ENCODE results near the gene MAP4K4.

MAP4K4 gene

DNA sequence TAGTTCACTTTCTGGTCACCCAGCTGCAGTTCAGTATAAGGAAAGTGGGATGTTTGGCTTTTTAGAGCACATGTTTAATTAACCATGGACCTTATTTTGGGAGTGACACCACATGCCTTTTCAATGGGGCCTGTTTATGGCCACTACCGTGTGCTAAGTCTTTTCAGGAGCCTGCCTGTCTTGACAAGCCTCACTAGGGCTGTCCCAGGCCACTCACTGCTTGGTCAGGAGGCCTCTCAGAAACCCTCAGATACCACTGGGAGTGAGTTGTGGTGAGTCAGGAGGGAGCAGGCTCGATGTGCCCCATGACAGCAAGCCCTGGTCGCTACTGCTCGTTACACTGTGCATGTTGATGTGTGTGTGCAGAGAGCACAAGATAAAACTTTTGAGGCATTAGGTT, 123.0 kb downstream of the MAP4K4 start:
- peak; percentile 29 for DNase-seq

DNA sequence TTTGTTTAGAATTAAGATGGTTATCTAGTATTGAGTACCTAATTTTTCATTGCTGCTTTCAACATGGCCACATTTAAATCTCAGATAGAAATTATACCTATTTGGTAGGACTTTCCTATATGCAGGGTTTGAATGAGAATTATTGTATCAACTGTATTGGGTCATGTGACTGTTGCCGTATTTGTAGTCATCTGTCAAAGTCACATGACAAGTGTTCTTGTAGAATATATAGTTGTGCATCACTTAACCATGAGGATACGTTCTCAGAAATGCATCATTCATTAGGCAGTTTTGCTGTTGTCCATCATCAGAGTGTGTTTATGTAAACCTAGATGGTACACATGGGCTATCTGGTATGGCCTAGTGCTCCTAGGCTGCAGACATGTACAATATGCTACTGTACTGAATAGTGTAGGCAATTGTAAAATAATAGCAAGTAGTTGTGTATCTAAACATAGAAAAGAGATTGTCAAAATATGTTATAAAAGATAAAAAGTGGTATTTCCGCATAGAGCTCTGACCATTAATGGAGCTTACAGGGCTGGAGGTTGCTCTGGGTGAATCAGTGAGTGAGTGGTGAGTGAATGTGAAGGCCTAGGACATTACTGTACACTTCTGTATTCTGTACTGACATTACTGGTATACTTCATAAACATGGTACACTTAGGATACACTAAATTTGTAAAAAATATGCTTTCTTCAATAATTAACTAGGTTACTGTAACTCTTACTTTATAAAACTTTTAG, 123.7 kb downstream of the MAP4K4 start:
- DNase-seq: no peak

DNA sequence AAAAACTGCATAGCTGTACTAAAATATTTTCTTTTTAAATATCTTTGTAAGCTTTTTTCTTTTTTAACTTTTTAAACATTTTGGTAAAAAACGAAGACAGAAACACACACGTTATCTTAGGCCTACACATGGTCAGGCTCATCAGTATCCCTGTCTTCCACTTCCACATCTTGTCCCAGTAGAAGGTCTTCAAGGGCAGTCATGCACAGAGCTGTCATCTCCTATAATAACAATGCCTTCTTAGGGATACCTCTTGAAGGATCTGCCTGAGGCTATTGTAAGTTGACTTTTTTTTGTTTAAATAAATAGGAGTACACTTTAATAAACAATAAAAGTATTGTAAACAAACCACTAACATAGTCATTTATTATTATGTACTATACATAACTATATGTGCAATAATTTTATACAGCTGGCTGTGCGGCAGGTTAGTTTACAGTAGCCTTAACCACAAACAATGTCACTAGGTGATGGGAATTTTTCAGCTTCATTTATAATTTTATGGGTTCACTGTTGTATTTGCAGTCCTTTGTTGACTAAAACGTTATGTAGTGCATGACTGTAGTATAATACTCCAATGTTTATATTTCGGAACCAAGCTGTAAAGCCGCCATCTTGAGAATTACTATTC, 124.4 kb downstream of the MAP4K4 start:
- DNase-seq: no peak

DNA sequence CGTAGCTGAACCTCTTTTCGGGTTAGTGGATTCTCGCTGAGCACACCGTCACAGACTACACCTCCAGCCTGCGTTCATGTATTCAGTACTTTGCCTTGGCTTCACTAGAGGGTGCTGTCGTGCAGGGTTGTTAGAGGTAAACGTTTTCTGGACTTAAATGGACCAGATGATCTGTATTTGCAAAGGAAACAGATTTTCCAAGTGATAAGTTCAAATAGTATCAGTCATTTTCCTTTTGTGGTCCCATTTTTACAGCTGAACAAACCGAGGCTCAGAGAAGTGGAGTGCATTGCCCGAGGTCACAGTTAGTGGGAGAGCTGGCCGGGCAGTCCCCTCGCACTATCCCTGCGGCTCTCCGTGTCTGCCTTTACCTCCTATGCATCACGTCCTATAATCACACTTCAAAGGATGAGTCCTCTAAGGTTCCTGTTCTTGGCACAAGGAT, 125.9 kb downstream of the MAP4K4 start:
- peak; percentile 77 for DNase-seq

DNA sequence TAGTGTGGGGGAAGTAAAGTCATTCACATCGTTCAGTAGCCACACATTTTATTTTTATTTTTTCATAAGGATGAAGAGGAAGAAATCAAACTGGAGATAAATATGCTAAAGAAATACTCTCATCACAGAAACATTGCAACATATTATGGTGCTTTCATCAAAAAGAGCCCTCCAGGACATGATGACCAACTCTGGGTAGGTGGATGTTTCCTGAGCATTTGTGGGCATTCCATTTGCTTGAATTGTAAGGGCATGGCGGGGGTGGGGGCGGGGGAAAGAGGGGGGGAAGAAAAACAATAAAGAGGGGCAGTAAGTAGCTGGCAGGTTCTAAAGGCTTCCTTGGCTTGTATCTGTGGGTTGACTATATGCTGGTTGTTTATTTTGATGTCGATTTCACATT, 126.4 kb downstream of the MAP4K4 start:
- DNase-seq: no peak

DNA sequence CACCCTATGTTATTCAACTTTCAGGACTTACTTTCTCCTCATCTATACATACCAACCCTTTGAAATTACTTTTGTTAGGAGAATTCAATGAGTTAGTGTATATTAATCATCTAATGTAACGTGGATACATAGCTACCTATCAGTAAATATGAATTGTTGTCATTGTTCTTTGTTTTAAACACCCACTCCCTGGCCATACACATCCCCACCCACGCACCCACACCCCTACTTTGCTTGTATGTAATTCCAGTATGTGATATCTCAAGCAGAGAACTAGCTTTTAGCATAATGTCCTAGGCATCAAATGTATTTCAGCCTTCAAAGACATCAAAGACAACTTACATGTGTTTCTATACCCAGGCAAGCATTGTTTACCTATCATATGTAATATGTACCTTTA, 129.2 kb downstream of the MAP4K4 start:
- DNase-seq: no peak

DNA sequence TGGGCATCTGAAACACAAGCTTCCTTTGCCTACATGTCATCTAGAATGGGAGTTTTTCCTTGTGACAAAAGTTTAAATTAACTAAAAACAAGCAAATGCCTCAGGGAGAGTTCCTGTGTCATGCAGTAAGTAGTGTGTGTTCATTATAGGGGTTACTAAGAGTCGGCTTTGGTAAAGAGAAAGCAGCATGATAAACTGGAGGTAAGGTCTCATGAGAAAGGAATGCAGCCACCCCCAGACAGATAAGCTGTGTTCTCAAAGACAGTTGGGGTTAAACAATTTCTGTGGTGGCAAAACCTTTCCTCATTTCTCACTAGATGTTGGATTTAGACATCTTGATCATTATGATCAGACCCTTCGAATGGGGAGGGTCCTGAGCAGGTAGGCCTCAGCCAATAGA, 129.7 kb downstream of the MAP4K4 start:
- no peak for DNase-seq

DNA sequence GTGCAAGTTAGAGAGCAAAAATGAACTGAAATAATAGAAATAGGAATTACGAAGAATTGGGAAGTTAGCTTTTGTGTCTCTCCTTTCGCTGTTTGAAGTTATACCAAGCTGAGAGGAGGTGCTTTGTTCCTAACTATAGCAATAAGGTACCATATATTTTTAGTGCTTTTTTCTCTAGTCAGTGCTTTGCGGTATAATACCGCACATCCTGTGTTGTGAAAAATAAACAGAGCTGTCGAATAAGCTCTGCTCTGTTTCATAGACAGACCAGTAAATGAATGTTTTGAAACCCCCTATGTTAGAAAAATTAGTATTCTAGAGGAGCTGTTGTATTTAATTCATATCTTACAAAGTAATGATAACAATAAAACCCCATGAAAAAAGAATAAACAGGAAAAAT, 130.8 kb downstream of the MAP4K4 start:
- DNase-seq: no peak

DNA sequence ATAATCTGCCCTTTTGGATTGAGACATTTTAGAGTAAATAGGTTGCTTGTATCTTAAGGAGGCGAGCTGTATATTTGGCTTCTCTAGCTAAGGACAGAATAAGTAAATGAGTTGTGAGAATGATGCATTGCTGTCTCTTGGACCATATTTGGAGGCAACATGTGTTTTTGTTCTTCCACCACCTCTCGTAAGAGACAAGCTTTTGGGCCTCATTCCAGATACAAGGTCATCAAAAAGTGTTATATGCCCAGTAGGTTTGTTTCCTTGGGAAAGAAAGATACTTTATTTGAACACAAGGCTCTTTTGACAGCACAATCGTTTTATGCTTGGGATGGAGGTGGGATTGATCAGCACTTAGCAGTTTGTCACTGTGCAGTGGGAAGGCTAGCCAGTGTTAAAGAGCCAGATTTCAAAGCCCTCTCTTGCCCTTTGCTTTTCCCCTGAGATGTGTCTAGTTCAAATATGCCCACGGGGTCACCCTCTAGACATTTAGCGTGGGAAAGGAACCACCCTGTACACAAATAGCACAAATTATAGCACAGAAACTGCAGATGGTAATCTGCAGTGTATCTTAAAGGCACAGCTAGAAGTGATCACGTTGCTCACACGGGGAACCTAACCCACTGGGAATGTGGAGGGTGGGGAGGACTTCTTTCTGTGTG, 131.3 kb downstream of the MAP4K4 start:
- DNase-seq: no peak

DNA sequence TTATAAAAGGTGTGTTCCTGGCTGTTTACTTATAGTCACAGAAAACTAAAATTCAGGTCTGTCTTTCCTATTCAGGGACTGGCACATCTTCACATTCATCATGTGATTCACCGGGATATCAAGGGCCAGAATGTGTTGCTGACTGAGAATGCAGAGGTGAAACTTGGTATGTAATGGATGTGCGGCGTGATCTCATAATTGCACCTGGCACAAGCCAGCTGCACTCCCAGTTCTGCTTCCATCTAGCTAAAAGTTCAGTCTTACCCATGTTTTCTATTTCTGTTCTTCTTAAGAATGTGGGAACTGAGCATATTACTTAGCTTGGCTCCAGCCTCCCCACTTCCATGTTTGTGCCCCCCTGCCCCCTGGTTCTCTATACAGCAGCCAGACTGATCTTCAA, 131.9 kb downstream of the MAP4K4 start:
- no peak for DNase-seq

DNA sequence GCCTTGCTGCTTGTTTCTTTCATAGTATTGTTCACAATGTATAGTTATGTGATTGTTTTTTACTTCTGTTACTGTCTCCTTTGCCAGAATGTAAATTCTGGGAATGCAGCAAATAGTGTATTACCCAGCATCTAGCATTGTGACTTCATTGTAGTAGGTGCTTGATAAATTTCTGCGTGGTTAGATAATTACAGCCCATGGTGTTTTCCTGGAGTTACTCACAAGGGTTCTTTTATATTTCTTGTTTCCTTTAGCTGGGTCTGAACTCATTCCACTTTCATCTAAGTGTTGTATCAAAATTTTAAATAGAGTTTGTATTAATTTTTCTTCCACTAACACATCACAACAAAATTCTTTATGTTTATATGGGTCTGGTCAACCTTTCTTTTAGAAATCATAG, 132.6 kb downstream of the MAP4K4 start:
- DNase-seq: no peak

DNA sequence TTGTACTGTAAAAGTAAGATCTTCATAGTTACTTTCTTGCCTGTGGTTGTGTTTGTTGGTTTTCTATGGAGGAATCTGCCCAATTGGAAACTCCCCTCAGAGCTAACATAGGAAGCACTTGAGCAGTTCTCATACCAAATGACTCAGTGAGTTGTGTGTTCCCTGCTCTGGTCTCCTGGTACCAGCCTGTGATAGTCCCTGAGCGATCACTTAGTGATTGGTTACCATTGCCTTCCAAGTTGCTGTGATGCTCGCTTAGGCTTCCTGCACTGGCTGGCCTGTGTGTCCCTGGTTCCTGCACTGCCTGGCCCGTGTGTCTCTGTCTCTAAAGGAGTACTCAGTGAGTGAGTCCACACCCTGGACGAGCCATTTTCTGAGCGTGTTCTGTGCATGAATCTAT, 133.0 kb downstream of the MAP4K4 start:
- peak; percentile 26 for DNase-seq

DNA sequence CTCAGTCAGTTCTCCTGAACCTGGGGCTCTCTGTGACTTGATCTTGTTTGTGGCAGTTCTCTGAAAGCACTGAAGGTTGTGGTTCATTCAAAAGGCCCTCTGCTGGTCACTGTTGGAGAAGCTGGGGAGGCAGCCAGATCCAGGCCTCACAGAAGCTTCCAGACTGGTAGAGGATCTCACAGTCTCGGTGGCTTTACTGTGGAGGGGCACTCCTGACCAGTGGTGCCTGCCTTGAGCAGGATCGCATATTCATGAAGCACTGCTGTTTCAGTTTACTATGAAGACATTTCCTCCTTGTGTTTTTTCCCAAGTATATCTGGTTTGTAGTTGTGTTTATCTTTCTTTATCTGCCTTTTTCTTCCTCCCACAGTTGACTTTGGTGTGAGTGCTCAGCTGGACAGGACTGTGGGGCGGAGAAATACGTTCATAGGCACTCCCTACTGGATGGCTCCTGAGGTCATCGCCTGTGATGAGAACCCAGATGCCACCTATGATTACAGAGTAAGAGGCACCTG, 133.9 kb downstream of the MAP4K4 start:
- peak; percentile 70 for DNase-seq

DNA sequence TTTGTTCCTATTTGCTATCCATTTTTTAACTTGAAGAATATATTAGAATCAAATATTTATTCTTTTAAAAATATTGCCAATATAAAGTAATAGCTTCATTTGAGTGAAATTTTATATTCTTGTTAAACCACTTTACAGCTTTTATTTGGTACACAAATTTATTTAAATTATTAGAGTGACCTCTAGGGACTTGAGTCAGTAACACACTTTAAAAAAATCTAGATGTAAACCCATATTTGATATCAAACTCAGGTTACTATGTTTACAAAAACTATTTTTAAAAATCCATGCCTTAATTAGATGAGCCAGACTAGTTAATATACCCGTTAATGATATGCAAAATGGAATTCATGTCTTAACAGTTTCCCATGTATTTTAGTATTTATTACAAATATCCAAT, 134.6 kb downstream of the MAP4K4 start:
- no peak for DNase-seq

DNA sequence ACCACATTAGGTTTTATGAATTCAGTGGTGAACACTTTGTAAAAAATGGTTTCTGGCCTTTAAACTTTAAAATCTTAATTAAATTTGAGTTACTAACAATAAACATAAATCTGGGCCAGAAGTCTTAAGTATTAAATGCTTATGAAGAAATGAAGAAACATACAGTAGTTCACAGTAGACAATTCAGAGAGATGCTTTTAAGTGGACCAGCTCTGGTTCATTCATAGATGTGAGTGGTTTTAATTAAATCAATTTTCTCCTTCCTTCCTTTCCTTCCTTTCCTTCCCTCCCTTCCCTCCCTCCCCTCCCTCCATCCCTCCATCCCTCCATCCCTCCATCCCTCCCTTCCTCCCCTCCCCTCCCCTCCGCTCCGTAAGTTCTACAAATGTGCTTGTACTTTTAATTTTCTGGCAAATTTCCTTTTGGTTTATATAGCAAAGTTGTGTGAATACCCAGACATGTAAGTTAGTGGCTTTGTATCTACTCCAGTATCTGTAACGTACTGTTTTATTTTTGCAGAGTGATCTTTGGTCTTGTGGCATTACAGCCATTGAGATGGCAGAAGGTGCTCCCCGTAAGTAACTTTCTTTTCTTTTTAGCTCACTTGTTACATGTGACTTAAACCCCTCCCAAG, 136.5 kb downstream of the MAP4K4 start:
- no peak for DNase-seq

DNA sequence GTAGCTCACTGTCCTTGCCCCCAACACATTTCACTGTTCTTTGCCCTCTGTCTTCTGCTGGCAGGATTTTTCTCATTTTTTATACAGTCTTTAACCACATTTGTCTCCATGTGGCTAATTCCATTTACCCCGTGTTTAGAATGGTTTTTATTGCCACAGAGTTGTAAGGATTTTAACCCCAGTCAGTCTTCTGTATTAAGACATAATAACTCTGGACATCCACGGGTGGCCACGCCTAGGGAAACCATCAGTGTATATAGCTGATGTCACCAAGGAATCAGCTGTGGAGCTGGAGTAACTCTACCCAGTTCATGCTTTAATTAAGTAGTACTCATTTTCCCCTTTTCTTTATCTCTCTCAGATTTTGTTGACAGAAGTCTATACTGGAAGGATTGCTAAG, 139.8 kb downstream of the MAP4K4 start:
- no peak for DNase-seq

DNA sequence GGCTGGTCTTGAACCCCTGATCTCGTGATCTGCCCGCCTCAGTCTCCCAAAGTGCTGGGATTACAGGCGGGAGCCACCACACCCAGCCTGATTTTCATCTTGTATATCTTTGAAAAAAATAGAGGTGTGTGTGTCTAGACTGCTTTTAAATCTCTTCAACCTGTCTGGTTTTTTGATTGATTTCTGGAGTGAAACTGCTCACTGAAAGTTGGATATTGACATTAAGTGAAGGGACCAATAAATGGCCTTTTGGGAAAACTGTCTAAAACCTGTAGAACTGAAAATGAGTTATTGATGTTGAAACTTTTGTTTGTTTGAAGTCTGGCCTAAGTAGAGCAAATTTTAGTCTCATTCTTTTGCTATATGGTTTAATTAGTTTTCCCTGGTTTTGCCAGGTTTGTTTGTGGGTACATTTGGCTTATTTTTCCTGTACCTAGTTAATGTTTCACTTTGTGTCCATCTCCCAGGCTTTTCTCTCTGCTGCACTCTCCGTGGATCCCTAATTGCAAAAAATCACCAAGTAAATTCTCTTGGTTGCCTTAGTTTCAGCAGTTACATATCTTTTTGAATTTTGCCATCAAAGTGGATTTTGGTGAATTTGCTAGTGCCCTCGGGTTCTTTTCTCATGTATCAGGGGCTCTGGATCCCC, 144.3 kb downstream of the MAP4K4 start:
- DNase-seq: no peak

DNA sequence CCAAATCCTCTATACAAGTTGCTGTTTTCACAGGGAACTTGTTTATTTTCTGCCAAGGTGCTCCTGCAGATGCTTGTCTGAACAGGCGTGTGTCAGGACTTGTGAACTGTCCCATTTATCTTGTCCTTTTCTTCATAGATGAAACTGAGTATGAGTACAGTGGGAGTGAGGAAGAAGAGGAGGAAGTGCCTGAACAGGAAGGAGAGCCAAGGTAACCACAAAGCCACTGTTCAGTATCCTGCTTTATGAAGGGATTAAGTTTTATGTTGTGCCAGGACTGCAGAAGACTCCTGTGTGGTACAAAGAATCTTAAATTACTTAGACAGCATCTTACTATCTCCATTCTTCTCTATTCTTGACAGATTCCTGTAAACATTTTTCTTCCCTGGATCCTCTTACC, 145.0 kb downstream of the MAP4K4 start:
- no peak for DNase-seq

DNA sequence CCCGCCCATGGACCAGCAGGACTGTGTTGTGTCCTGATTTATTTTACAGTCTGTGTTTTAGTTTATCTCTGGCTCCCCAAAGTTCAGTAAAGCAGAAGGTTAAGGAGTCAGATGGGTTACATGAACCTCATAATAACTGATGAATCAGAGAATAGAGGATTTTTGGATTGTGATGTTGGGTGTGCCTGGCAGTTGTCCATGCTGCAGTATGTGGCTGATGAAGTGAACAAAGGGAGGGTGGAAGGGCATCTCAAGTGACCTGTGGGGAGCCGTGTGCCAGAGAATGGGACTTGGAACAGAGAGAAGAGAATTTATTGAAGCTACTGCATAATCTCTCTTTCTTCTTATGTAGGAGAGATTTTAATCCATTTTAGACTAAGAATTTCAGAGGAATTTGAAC, 145.5 kb downstream of the MAP4K4 start:
- DNase-seq: no peak

DNA sequence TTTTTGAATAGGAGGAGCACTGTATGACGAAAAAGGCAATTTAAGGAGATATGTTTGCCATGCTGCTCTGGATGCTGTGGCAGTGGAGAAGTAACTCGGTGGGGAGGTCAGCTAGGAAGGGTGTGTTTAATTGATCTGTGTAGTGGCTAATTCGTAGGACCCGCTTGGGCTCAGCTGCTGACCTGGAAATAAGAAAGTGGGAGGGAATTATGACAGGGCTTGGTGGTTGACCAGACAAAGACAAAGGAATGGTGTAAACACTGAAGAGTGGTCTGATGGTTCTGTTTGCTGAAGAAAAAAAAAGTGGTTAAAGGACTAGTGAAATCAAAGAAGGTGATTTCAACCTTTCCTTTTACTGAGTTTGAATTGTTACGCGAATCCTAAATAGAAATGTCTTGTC, 146.0 kb downstream of the MAP4K4 start:
- no peak for DNase-seq

DNA sequence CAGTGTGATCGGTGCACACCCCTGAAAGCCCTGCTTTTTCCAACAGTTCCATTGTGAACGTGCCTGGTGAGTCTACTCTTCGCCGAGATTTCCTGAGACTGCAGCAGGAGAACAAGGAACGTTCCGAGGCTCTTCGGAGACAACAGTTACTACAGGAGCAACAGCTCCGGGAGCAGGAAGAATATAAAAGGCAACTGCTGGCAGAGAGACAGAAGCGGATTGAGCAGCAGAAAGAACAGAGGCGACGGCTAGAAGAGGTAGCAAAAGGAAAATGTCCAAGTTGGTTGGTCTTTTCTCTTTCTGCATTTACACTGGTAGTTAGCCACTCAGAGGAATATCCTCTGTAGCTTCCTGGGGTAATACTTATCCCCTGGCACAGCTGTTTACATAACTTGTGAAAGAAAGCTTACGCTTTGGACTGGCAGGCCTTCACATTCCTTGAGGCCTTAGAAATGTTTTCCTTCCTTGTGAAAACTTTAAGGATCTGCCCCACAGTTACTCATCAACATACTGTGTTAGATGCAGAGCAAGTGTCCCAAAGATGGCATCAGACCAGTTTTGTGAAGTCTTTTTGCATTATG, 146.6 kb downstream of the MAP4K4 start:
- no peak for DNase-seq

DNA sequence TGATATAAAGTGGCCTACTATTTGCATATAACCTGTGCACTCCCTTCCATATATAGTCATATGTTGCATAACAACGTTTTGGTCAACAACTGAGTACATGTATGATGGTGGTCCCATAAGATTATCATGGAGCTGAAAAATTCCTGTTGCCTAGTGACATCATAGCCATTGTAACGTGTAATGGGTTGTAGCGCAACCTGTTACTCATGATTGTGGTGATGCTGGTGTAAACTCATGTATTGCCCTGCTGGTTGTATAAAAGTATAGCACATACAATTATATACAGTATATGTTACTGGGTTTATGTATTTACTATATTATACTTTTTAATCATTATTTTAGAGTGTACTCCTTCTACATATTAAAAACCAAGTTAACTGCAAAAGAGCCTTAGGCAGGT, 149.5 kb downstream of the MAP4K4 start:
- no peak for DNase-seq

Data from stimulated activated CD4-positive, alpha-beta T cell treated with anti-CD3 and anti-CD28 coated beads, Interleukin-4, amount 100 ng/mL, for 24 hours (primary cell).